ENCODE data around the gene KRTAP10-12.

KRTAP10-12 gene

GRCh38 chr21:44708866-44709425 is 12.0 kb downstream of the KRTAP10-12 start:
- Histone ChIP-seq H3K4me3 (peak overlapping the region in 2 of 7 experiments; percentile 14 to 16), H3K27ac (peak overlapping the region in 5 of 21 experiments; percentile 1 to 22 (median 12))

GRCh38 chr21:44709426-44710293 is 12.7 kb downstream of the KRTAP10-12 start:
- peak overlapping the region in 2 of 7 experiments; percentile 14 to 16 for H3K4me3 ChIP-seq
- peak overlapping the region in 5 of 21 experiments; percentile 1 to 22 (median 12) for H3K27ac ChIP-seq

GRCh38 chr21:44710294-44710665 is 13.3 kb downstream of the KRTAP10-12 start:
- no peak overlapping the region for H3K27ac ChIP-seq
- H3K4me3 ChIP-seq, result no peak overlapping the region

GRCh38 chr21:44710756-44711326 is 13.9 kb downstream of the KRTAP10-12 start:
- Histone ChIP-seq H3K4me3 (peak overlapping the region in 1 of 7 experiments; percentile 17), H3K27ac (no peak overlapping the region)

GRCh38 chr21:44711327-44712202 is 14.6 kb downstream of the KRTAP10-12 start, which contains the start of gene TSPEAR:
Gene TSPEAR (minus strand): TSS chr21:44711572. CDS start chr21:44711514, 58 bp downstream.
- Histone ChIP-seq H3K4me3 (peak within 1 kb of the TSS in 1 of 7 experiments; percentile 17), H3K27ac (no peak within 1 kb of the TSS)

GRCh38 chr21:44712203-44713028 is 15.4 kb downstream of the KRTAP10-12 start:
- Histone ChIP-seq H3K27ac (no peak overlapping the region), H3K4me3 (no peak overlapping the region)

GRCh38 chr21:44713130-44713529 is 16.2 kb downstream of the KRTAP10-12 start:
- Histone ChIP-seq H3K27ac (no peak overlapping the region), H3K4me3 (no peak overlapping the region)

GRCh38 chr21:44713846-44714245 is 16.9 kb downstream of the KRTAP10-12 start:
- H3K4me3 ChIP-seq, result no peak overlapping the region

GRCh38 chr21:44714905-44715304 is 17.9 kb downstream of the KRTAP10-12 start:
- H3K4me3 ChIP-seq, result no peak overlapping the region
- H3K27ac ChIP-seq, result no peak overlapping the region

More at GRCh38 chr21:44713846-44714245, 16.9 kb downstream of the KRTAP10-12 start:
- no peak overlapping the region for H3K27ac ChIP-seq

- no peak overlapping the region for H3K4me3 ChIP-seq
These were observed 20.0 kb downstream of the KRTAP10-12 start for GRCh38 chr21:44716984-44717383.

GRCh38 chr21:44718093-44718492 is 21.1 kb downstream of the KRTAP10-12 start:
- Histone ChIP-seq H3K4me3 (no peak overlapping the region), H3K27ac (no peak overlapping the region)

More at GRCh38 chr21:44716984-44717383, 20.0 kb downstream of the KRTAP10-12 start:
- H3K27ac ChIP-seq, result no peak overlapping the region

- Histone ChIP-seq H3K27ac (no peak overlapping the region), H3K4me3 (no peak overlapping the region)
These were observed 21.6 kb downstream of the KRTAP10-12 start for GRCh38 chr21:44718571-44718970.

GRCh38 chr21:44720170-44720569 is 23.2 kb downstream of the KRTAP10-12 start:
- H3K4me3 ChIP-seq, result no peak overlapping the region
- no peak overlapping the region for H3K27ac ChIP-seq

GRCh38 chr21:44722731-44723130 is 25.8 kb downstream of the KRTAP10-12 start:
- Histone ChIP-seq H3K4me3 (no peak overlapping the region), H3K27ac (peak overlapping the region in 1 of 21 experiments; percentile 59)

GRCh38 chr21:44723177-44724131 is 26.5 kb downstream of the KRTAP10-12 start:
- peak overlapping the region in 1 of 21 experiments; percentile 59 for H3K27ac ChIP-seq

GRCh38 chr21:44724196-44724595 is 27.2 kb downstream of the KRTAP10-12 start:
- Histone ChIP-seq H3K4me3 (no peak overlapping the region), H3K27ac (peak overlapping the region in 1 of 21 experiments; percentile 59)

More at GRCh38 chr21:44723177-44724131, 26.5 kb downstream of the KRTAP10-12 start:
- H3K4me3 ChIP-seq, result no peak overlapping the region

- H3K4me3 ChIP-seq, result no peak overlapping the region
These were observed 28.0 kb downstream of the KRTAP10-12 start for GRCh38 chr21:44724926-44725325.

More at GRCh38 chr21:44724926-44725325, 28.0 kb downstream of the KRTAP10-12 start:
- H3K27ac ChIP-seq, result no peak overlapping the region
